T-helper 22 cell (primary cell): ENCODE results near the gene TSPAN32.
"Not testable (repeated sequence)": the region's sequence is repeated elsewhere in the genome, so short reads cannot be mapped to it uniquely, and the experiment has no call there.

Experiments used
- DNase-seq: peaks from one replicate; pipeline ENCODE4 v3.0.0-alpha.2; 2020; ENCODE audit warnings: low read depth

The TSPAN32 gene

DNA sequence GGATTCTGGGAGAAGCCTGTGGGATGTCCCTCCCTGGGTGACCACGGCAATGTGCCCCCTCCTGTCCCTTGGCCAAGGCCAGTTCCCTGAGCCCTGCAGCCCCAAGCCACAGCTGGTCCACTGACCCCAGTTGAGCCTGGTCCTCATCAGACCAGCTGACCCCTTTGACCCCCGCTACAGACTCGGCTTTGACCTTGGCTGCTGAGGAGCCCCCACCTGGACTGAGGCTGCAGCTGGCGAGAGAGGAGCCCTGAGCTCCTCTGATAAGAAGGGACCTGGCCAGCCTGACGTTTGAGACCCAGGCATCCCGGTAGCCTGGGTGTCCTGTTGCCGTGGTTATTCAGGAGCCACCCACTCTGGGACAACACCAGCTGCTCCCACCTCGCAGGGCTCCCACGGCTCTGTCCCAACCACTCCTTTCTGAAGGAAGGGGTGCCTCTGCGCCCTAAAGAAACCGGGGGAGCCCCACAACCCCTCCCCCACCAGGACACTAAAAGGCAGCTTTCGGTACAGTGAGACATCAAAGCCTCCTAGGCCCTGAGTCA lies 34.4 kb upstream of the TSPAN32 start:
- DNase-seq = no peak

DNA sequence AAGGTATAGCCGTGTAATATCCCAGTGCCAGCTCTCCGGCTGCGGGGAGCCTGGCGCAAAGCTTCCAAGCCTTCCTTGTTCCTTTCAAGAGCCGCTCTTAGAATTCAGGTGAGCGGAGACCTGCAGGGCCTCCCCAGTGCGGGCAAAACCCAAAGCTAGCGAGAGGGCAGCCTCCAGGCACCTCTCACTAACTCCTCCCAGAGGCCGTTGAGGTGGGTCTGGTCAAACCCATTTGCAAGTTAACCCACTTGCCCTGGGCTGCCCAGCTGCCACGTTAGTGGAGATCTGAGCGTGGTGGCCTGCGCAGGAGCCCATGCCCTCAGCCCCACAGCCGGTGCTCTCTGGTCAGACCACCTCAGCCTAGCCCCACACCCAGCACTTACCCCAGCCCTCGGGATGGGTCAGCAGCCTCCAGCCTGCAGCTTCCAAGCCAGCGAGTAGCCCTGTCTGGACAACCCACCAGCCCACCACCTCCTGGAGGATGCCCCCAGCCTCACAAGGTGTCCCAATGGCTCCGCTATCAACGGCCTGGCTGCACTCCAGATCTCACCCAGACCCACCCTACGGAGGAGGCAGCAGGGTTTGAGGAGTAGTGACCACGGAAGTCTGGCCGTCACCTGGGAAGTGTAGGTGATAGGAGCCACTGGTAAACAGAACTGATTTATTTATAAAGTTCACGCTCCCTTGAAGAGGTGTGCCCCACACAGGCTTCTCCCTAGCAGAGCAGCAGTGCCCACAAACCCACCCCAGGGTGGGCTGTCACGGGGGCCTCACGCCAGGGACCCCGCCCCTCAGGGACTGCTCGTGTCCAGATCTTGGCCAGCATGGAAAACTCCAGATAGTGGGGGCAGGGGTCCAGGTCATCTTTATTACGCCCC lies 33.7 kb upstream of the TSPAN32 start:
- DNase-seq = no peak

DNA sequence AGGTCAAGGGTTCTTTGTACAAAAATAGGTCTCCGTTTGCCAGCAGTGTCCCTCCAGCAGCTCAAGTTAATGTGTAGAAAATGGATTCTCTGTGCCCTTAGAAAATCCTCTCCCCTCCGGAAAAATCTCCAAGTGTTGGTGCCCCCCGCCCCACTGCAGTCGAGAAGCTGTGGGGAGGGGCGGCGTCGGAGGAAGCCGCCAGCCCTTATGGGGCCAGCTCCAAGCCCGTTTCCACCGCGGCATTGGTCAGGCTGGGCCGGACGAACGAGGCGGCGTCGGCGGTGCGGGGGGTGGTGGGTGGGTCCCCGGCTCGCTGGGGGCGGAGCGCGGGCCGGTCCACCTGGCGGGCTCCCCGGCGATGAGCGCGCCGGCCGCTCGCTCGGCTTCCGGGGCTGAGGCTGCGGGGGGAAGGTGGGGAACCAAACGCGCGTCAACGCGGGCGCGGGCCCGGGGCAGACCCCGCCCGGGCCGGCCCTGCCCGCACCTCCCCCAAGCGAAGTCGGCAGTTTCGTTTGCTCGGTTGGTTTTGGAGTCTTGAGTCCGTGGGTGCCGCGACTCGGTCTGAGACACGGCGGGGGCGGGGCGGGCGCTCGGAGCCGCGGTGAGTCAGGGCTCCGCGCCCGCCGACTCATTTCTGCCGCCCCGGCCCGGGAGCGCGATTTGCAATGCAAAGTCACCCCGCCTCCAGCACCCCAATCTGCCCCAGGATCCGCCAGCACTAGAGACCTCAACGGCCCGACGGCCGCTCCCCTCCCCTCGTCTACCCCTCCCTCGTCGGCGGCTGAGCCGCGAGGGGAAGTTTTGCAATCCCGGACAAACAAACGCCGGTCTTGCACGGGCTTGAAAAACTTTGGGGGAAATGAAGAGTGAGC lies 32.8 kb upstream of the TSPAN32 start:
- no peak for DNase-seq

DNA sequence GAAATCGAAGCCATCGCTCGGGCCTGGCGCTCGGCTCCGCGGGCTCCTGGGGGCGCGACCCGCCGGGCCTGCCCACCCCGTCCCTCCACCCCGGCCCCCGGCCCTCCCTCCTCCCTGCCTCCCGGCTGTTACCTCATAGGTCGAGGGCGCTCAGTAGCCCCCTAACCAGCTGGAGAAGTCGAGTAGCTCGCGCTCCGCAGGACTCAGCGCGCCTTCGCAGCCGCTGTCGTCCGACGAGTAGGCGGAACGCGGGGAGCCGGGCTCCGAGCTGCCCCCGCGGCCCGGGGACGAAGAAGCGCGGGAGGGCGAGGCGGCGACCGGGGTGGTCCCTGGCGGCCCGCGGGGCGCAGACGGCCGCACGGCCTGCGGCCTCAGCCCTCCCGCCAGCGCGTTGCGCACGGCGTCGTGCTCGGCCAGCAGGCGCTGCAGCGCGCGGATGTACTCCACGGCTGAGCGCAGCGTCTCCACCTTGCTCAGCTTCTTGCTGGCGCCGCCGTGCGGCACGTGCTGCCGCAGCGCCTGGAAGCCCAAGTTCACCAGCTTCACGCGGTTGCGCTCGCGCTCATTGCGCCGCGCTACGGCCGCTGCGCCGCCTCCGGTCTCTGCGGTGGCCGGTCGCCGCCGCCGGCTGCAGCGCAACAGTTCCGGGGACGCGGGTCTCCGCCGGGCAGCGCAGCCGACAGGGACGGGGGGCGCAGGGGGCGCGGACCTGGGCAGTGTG lies 32.1 kb upstream of the TSPAN32 start:
- no peak for DNase-seq

DNA sequence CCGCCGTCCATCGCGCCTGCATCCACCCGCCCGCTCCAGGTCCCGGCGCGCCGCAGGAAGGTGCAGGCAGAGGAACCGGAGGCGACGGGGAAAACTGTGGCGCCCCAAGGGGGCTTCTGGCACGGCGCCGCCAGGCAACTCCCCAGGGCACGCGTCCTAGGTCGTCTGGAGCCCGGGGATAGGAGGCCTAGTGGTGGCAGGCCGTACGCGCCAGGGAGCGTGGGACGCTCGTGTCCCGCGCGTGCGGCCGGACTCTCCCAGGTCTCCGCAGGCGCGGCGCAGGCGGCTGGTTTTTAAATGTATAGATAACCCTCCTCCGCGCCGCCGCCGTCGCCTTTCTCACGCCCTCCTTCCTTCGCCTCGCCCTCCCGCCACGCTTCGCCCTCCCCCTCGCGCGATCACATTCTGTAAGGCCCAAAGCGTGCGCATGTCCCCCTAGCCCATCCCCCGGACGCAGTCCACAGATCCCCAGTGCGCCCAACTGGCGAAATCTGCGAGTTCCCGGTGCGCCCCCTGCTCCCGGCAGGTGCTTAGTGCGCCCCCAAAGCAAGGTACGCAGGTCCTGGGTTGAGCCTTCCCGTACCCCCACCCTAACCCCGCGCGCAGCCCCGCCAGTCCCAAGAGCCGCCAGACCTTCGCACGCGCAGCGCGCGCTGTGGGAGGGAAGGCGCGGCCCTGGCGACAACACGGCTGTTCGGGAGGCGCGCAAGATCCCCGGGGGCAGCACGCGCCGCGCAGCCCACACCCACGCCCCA lies 31.3 kb upstream of the TSPAN32 start, which contains the start of gene ASCL2:
Gene ASCL2, minus strand, starts transcription at position 267 of the 755 bp plus-strand sequence. Its CDS starts 256 bp downstream, at position 11.
- no peak for DNase-seq

DNA sequence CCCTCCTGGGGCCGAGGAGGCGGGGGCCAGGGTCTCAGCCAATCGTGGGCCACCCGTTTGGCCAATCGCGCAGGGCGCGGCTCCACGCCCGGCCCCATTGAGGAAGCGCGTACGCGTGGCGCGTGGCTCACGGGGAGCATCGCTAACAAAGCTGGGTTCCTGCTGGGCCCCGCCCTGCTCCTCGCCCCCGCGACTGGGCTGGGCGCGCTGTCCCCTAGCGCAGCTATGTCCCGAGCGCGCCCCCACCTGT lies 30.8 kb upstream of the TSPAN32 start:
- DNase-seq = no peak

DNA sequence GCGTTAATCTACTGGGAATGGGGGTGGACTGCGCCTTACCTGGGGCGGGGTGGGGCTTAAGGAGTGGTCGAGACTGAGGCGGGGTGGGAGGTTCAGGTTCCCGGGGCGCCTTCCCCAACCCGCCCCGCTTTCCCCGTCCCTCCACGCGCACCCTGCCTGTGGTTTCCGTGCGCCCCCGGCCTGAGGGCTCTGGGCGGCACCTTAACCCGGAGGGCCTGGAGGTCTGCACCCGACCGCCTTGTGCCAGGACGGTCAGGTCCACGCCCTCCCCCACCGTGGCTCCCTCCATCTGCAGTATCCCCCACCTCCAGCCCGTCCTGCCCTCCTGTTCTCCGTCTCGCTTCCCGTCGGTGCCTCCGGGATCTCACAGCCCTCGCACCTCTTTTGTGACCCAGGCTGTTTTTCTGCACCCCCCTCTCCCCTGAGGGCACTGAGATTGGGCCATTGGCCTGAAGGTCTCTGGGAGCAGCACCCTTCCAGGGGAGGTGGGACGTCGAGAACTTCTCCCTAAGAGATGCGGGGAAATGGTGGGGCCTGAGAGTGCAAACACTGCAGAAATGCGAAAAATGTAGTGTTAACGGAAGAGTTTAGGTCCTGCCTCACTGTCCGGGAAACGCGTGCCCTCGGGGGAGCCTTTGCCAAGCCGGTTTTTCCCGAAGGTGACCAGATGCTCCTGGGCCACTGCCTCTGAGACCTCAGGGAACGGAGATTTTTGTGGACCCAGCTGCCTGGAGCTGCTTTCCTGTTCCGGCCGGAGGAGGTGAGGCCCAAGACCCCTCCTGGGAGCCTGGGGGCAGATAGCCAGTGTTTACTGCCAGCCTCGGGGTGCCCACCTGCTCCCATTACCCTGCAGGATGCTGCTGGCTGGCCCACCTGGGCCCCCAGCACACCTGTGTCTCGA lies 30.2 kb upstream of the TSPAN32 start:
- no peak for DNase-seq

DNA sequence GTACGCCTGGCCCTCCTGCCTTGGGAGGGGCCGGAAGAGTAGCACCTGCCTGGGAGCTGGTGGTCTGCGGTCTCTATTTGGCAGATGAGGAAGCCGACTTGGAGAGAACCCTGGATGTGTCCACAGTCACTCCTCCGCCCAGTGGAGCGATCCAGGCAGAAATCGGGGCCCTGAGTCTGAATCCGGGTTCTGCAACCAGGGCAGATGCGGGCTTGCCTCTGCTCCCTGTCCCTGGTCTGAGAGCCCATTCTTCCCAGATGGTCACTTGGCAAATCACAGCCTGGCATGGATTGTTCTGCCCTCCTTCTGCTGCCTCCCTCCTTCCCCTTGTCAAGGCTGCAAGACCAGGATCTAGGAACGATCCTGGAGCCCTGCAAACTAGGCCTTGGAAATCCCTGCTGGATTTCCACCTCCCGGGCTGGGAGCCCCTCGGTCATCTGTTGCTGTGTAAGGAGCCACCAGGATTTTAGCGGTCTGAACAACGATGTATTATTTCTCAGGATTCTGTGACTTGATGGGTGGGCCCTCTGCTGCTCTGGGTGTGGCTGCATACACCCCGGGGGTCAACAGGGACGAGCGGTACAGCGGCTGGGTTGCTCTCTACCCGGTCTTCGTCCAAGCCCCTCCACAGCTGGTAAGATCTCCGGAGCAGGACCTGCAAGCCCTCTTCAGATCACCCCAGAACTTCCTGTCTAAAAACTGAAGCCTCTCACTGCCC lies 29.4 kb upstream of the TSPAN32 start:
- DNase-seq = no peak

DNA sequence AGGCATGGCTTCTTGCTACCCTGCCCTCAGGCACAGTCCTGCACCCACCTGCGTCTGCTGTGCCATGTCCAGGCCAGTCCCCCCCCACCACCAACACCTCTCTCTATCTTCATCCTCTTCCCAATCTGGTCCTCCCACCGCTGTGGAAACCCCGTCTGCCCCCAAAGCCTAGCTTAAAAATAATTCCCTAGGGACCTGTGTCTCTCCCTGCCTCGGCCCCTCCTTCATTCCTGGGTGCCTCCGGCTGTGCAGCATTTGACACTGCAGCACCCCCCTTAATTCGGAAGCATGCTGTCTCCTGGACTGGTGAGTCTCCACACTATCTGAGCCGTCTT lies 28.9 kb upstream of the TSPAN32 start:
- no peak for DNase-seq

DNA sequence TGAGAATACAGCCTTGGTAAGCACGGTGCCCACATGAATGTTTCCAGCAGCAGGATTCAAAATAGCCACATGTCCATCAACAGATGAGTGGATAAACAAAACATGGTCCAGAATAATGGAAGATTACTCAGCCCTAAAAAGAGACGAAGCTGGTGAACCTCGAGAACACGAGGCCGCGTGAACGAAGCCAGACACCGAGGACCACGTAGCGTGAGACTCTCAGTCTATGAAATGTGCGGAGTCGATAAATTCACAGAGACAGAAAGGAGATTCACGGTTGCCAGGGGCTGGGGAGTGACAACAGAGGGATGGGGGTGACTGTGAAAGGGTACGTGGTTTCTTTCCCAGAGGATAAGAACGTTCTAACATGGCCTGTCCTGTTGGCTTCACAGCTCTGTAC lies 28.5 kb upstream of the TSPAN32 start:
- DNase-seq = no peak

DNA sequence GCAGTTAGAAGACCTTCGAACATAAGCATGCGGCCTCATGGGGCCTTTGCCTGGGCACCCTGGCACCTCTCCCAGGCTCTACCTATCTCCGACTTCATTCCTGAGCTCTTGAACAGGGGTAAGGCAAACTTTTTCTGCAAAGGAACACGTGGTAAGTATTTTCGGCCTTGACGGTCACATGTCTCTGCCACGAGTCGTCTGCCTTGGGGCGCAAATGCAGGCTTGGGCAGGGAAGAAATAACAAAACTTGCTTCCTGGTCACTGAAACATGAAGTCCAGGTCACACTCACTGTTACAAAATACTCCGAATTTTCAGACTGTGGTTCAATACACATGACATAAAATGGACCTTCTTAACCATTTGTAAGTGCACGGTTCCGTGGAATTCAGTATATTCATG lies 28.0 kb upstream of the TSPAN32 start:
- DNase-seq = no peak

DNA sequence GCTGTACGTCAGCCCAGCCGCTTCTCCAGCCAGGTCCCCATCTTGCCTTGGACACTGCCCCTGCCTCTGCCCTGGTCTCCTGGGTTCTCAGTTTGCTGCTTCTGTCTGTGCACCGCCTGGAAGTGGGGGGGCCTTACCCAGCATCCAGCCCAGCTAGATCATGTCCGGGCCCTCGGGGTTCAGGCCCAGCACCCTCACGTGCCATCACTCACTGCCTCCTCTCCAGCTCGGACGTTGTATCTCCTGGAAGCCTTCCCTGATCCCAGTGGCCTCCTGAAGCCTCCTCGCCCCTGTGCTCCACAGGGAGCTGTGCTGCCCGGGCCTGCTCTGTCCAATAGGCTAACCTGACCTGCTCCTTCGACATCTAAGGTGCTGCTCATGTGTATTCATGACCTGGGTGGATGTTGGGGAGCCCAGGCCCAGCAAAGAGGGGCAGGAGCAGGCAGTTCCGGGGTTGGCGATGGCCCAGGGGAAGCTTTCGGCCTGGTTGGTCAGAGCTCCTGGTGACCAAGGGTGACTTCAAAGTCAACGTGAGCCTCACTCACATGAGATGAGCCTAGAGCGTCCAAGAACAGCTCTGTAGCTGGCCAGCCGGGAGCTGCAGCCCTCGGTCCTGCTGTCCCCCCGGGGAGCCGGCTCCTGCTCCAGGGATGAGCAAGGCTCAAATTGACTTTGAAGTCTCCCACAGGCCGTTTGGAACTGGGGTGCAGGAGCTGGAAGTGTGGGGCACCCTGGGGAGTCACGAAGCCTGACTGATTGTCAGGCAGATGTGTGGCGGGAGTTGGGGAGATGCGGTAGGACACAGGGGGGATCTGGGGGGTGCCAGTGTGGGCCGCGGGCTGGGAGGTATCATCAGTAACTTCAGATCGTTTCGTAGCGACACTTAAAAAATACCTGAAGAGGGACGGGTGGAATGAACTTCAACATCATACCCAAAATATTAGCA lies 26.2 kb upstream of the TSPAN32 start:
- no peak for DNase-seq

DNA sequence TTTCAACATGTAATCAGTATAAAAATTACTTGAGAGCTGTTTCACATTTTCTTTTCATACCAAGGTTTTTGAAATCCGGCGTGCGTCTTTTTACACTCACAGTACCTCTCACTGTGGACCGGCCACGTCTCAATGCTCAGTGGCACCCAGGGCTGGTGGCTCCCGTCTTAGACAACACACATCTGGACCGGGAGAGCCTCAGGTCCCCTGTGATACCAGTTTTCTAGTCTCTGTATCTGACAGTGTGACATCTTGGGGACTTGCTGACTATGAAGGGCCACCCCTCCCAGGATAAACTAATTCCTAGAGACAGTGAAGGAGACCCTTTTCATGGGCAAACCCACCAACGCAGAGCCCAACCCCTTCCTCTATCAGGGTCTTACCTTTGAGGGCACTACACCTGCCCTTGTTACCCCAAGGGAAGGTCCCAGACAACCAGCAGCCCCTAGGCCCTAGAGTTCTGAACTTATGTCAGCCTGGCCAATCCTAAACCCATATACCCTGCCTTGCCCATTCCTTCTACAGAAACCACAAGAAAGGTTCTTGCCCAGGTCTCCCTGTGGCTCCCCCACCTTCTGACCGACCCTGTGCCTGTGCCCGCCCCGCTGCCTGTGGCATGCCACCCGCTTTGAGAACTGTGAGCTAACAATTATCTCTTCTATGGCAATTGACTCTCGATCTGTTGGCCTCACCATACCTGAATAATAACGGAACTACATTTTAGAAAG lies 25.4 kb upstream of the TSPAN32 start:
- no peak for DNase-seq

DNA sequence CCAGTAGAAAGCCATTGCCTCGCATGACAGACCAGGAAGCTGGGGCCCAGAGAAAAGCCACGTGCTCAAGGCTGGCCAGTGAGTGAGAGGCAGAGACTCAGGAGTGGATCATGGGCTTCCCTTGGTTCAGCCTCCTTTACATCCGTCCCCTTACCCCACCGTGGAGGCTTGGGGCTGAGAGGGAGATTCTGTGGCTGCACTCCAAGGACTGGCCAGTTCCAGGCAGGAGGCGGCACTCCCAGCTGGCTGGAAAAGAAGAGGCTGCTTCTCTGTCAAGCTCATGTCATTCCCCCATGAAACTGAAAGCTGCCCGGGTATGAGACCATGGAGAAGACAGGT lies 24.8 kb upstream of the TSPAN32 start:
- DNase-seq = no peak

DNA sequence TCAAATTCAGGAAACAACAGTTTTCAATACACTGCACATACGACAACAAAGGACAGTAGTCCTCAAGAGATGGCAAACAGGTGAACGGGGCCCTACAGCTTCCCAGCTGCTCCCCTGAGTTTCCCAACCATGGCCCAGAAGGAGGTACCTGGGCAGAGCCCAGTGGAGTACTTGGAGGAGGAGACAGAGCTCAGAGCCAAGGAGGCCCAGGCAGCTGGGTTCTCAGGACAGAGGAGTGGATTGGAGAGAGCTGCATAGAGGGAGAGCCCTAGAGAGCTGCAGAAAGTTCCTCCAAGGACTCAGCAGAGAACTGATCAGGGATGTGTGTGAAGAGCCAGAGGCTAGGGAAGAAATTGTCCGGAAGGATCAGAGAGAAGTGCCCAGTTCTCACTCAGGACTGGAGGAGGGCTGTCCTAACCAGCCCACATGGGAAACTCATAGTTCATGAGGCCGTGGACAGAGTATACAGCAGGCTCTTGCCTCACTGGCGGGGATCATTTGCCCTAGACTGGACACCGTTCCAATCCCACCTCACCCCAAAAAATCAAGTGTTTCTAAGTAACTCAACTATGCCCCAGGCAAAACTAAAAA lies 23.8 kb upstream of the TSPAN32 start:
- DNase-seq = no peak

DNA sequence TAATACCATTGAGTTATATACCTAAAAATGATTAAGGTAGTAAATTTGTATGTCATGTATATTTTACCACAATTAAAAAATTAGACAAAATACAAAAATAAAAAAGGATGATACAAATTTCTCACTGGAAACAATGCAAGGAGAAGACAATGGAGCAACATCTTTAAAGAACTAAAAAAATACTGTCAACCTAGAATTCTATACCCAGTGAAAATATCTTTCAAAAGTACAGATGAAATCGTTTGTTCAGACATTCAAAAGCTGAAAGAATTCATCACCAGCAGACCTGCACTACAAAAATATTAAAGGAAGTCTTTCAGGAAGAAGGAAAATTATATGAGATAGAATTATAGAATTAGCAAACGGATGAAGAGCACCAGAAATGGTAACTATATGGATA lies 21.6 kb upstream of the TSPAN32 start:
- no peak for DNase-seq

DNA sequence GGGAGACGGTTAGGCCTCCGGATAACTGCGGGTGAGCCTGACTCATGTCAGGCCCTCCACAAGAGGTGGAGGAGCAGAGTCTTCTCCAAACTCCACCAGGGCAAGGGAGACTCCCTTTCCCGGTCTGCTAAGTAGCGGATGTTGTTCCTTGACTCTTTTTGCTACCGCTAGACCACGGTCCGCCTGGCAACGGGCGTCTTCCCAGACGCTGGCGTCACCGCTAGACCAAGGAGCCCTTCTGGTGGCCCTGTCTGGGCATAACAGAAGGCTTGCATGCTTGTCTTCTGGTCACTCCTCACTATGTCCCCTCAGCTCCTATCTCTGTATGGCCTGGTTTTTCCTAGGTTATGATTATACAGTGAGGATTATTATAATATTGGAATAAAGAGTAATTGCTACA lies 15.5 kb upstream of the TSPAN32 start:
- DNase-seq = not testable (repeated sequence)

DNA sequence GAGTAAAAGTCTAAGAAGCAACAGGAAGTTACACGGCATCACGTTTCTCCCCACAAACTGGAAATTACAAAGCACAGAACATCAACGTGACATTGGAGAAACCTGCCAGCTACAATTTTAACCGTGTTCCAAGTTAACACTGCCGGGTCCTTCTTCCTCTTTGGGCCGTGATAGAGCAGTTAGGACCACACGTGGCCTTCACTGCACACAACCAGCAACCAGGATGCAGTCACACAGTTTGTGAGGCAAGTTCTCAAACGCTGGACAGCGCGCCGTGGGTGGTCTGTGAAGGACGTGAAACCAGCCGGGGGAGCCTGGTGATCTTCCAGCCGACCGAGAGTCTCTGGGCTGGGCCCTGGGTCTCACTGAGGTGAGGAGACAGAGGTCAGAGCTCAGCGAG lies 14.7 kb upstream of the TSPAN32 start:
- DNase-seq = no peak
